Upper lobe of left lung (tissue), 4 donors: ENCODE results near the gene TRIM17.

ENCODE experiments used
- CTCF ChIP-seq, 6 experiments: fragments of 450-650 bp in 4 of 6; fragments of 200-600 bp in 2 of 6; sonication (generic) in 2 of 6; IDR thresholded peaks; one replicate each; pipeline ENCODE4 v1.5.1; 2016 to 2019; ENCODE audit warnings: antibody characterized with exemption in 6 of 6
- EP300 ChIP-seq, 4 donors: sonication (generic); formaldehyde crosslinking; IDR thresholded peaks; one replicate each; pipeline ENCODE4 v1.5.1; 2017; ENCODE audit warnings: antibody characterized with exemption in 4 of 4, control low read depth in 2 of 4
- POLR2A ChIP-seq, 4 donors: fragments of 450-650 bp; IDR thresholded peaks; one replicate each; pipeline ENCODE4 v1.5.1; 2016 to 2017; ENCODE audit warnings: antibody characterized with exemption in 4 of 4, mild to moderate bottlenecking in 2 of 4
- POLR2AphosphoS5 ChIP-seq, 2 donors: sonication (generic); formaldehyde crosslinking; IDR thresholded peaks; one replicate each; pipeline ENCODE4 v1.5.1; 2017; ENCODE audit warnings: antibody characterized with exemption in 2 of 2

GRCh38 chr1:228417483-228418203 lies 982 bp upstream of the TRIM17 start:
- TF ChIP-seq POLR2A (IDR thresholded peaks at IDR 0.05): no peak
- no peak for TF ChIP-seq CTCF (IDR thresholded peaks at IDR 0.05)
- TF ChIP-seq EP300 (IDR thresholded peaks at IDR 0.05): no peak
- no peak for TF ChIP-seq POLR2AphosphoS5 (IDR thresholded peaks at IDR 0.05)
